ENCODE data around the gene FER1L5. TPM values are rescaled to one million over a fixed set of nuclear protein-coding genes. Genes with fewer than 3 reads are reported as not detected.

The FER1L5 gene
- polyA plus RNA-seq, 1 of the 3 experiments (the other 2 are of a cell fraction), result 0.02 TPM

- H3F3A ChIP-seq (replicated peaks; ENCODE audit: insufficient read depth), result no peaks in the 10 kb centered on the region
- peaks cover 52% of the 10 kb centered on the region for H3K79me2 ChIP-seq (ENCODE audit: insufficient read depth)
- peak overlapping the region; percentile 97 for H3K4me2 ChIP-seq
- H3K36me3 ChIP-seq (replicated peaks in 1 of 2; ENCODE audit: control insufficient read depth in 1 of 2, insufficient read depth in 2 of 2, low read length in 1 of 2), result peaks cover 0 to 16% of the 10 kb centered on the region in 2 experiments
- no peaks in the 10 kb centered on the region; the same call in none of the 2 replicates for H4K20me1 ChIP-seq (ENCODE audit: insufficient read depth)
- H3K4me1 ChIP-seq (ENCODE audit: control insufficient read depth in 1 of 2, insufficient read depth in 2 of 2, low read depth in 1 of 2, low read length in 1 of 2), result peaks cover 6 to 10% of the 10 kb centered on the region in 2 experiments; a peak in 2 of 4 replicates
- peak overlapping the region; percentile 83 to 84 for H3K27ac ChIP-seq (ENCODE audit: low read depth in 2 of 2, low read length in 1 of 2)
- no peaks in the 10 kb centered on the region for H3K9me3 ChIP-seq
- peak overlapping the region; percentile 63 to 96 for H3K4me3 ChIP-seq (ENCODE audit: low read depth in 2 of 2, low read length in 1 of 2)
- TF ChIP-seq EZH2phosphoT487 (IDR thresholded peaks at IDR 0.05; ENCODE audit: borderline replicate concordance, low read depth), result no peak
- 0 out of 2 replicates have a peak, but pooled peaks have one; percentile 0 for TF ChIP-seq MAX (IDR thresholded peaks at IDR 0.05; ENCODE audit: low read depth)
- TF ChIP-seq FOXM1 (IDR thresholded peaks at IDR 0.05; ENCODE audit: low read depth), result no peak
- TF ChIP-seq IRF3 (IDR thresholded peaks at IDR 0.05; ENCODE audit: low read depth, low read length), result no peak
- TF ChIP-seq MEF2A (IDR thresholded peaks at IDR 0.05; ENCODE audit: borderline replicate concordance, low read depth), result no peak
- no peak for TF ChIP-seq FOSL2 (IDR thresholded peaks at IDR 0.05; ENCODE audit: borderline replicate concordance, low read depth)
- 0 out of 2 replicates have a peak, but pooled peaks have one; percentile 20 for TF ChIP-seq SIN3A (IDR thresholded peaks at IDR 0.05; ENCODE audit: borderline replicate concordance, low read depth, low read length)
- no peak for TF ChIP-seq RCOR1 (IDR thresholded peaks at IDR 0.05; ENCODE audit: low read length)
- TF ChIP-seq NFIC (IDR thresholded peaks at IDR 0.05; ENCODE audit: borderline replicate concordance), result no peak
- no peak for TF ChIP-seq MXI1 (IDR thresholded peaks at IDR 0.05; ENCODE audit: low read depth, low read length)
- no peak for TF ChIP-seq USF1 (IDR thresholded peaks at IDR 0.05; ENCODE audit: borderline replicate concordance, low read depth)
- TF ChIP-seq GATA2 (CRISPR knock-in tag; IDR thresholded peaks at IDR 0.05), result no peak
- TF ChIP-seq TCF12 (IDR thresholded peaks at IDR 0.05), result no peak
- TF ChIP-seq RXRA (IDR thresholded peaks at IDR 0.05; ENCODE audit: borderline replicate concordance, low read depth), result peak; percentile 89
- TF ChIP-seq RAD21 (IDR thresholded peaks at IDR 0.05; ENCODE audit: low read length), result no peak
- TF ChIP-seq TAF1 (IDR thresholded peaks at IDR 0.05; ENCODE audit: borderline replicate concordance, low read depth, low read length), result 0 out of 2 replicates have a peak, but pooled peaks have one; percentile 25
- peak overlapping the region; percentile 83 for H3K9ac ChIP-seq
- no peaks in the 10 kb centered on the region for H3K9me2 ChIP-seq
- POLR2A ChIA-PET, result interaction anchor here (0.6 to 1.0 kb wide), 4 partner anchors 10 to 475 kb away, joined by 3 to 4 read pairs (median 3); partner anchors contain the start of gene ANKRD36
- 2% methylated on average over 34 of the region's 50 CpGs for WGBS (ENCODE audit: low lambda C conversion rate)
- DNase-seq, result peak; percentile 90
- CTCF ChIA-PET, result interaction anchor here (0.8 to 2.9 kb wide), 5 partner anchors 18 to 163 kb away, joined by 3 to 11 read pairs (median 6); partner anchors contain the start of gene CNNM4
- H3K27me3 ChIP-seq (ENCODE audit: insufficient read depth), result no peaks in the 10 kb centered on the region
- no peak overlapping the region; the same call in 1 of the 2 replicates for H2AFZ ChIP-seq (ENCODE audit: low read depth)
Observed at GRCh38 chr2:96637385-96638143, 5.0 kb upstream of the FER1L5 start.
